NCI-H1417 treated with DMSO at 0.1 percent for 48 hours (cell line): ENCODE measurements around the gene OR51F2.
"Not testable (repeated sequence)": the region's sequence is repeated elsewhere in the genome, so short reads cannot be mapped to it uniquely, and the experiment has no call there.

Experiments
- DNase-seq: peaks from one replicate; lab custom pipeline; 2025; lab: John Stamatoyannopoulos, UW

OR51F2 gene

DNA sequence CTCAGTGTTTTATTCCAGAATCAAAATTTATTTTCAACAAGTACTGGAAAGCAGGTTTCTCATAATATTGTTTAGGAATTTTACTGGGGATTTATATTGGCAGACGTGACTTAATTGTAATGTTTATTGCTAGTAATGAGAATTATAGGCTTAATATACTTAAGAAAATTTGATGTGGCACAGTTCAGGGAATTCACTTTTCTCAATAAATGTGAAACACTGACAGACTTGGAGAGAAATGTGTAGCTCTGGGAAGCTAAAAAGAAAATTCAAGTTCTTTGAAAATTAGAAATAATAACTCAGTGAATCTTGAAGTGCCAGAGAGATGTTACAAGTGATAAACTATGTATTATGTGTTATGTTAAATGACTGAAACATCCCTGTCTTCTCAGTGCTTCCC is at the start of gene OR51F2:
Gene OR51F2, plus strand, starts transcription at position 301 of the 400 bp plus-strand sequence. CDS start 101 bp downstream, outside the sequence.
- DNase-seq, result no peak

GRCh38 chr11:4782454-4782853 is 38.7 kb upstream of the OR51F2 start:
- DNase-seq, result no peak

- DNase-seq, result no peak
Measured at GRCh38 chr11:4797206-4797605, 23.9 kb upstream of the OR51F2 start.

GRCh38 chr11:4798427-4799183 is 22.5 kb upstream of the OR51F2 start:
- no peak for DNase-seq

DNA sequence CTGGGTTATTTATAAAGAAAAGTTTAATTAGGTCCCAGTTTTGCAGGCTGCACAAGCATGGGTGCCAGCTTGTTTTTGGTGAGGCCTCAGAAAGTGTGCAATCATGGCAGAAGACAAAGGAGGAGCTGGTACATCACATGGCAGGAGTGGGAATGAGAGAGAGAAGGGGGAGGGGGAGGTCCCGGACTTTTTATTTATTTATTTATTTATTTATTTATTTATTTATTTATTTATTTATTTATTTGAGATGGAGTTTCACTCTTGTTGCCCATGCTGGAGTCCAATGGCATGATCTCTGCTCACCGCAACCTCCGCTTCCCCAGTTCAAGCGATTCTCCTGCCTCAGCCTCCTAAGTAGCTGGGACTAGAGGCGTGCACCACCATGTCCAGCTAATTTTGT is 19.8 kb upstream of the OR51F2 start:
- not testable (repeated sequence) for DNase-seq

DNA sequence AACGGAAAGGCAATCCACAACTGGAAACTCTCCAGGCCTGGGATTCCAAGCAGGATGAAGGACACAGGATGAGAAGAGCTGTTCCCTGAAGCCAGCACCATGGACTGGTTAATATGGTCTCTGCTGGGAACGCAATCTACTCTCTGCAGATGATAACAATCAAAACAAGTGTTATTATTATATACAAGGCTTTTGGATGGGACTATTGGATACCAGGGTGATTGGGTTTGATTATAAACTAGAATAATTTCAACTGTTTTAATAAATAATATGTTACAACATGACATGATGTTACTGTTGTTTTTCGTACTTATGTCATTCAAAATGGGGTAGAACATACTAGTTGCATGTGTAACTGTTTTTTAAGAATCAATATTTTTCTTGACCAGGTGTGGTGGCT is 16.8 kb upstream of the OR51F2 start, which contains the start of gene OR52R1:
Gene OR52R1, minus strand, starts transcription at position 101 of the 400 bp plus-strand sequence. Its CDS starts 0 bp downstream, at position 101.
- no peak for DNase-seq

DNA sequence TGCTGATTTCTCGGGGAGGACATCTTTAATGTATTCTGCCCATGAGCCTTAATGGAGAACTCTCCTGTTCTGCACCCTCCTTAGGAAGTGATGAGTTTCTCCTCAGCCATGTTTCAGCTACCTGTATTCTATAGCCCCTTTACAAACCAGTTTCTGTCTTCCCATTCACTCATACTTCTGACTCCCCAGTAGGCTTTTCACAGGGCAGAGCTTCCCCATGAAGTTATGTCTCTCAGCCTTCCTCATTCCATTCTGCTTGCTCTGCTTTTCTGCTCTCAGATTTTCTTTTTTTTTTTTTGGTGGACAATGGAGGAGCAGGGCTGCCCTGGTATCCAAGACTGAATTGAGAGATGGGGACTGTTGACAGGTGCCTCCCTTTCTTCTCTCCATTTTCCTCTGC is 12.6 kb upstream of the OR51F2 start:
- no peak for DNase-seq

- DNase-seq, result no peak
Measured at GRCh38 chr11:4809246-4809645, 11.9 kb upstream of the OR51F2 start.

DNA sequence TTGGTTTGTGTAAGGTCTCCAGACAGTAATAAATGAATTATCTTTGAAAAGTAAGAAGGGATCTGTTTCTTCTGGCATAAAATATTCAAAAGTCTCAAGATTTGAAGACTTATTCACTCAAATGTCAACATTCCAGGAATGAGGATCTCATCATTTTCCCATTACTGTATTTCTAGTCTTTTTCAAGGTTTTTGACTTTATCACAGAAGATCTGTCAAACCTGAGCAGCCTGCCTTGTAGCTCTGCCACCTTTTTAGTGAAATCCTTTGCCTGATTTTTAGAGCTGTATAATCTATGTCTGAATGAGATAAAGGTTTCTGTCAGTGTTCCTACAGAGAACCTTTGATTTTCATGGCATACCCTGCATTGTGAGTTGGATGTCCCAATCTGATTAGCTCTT is 4.0 kb downstream of the OR51F2 start:
- DNase-seq, result no peak

- DNase-seq, result no peak
Measured at GRCh38 chr11:4826425-4826824, 5.3 kb downstream of the OR51F2 start.

DNA sequence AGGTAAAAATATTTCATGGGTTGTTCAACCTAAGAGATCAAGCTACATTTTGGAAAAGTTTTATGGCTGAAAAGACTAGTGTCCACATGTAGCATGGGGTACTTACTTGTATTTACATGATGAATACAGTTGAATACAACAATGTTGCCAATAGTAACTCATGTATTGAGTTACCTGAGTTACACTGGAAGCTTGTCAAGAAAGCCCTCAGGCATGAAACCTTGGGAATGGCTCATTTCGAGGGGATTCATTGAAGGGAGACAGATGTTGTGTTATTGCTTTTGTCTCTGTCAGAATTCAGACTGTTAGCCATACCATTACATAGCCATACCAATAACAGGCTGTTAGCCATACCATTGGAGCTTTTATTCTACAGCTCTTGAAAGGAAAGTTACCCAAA is 9.2 kb downstream of the OR51F2 start:
- no peak for DNase-seq

- DNase-seq, result no peak
Measured at GRCh38 chr11:4830909-4831308, 9.8 kb downstream of the OR51F2 start.

DNA sequence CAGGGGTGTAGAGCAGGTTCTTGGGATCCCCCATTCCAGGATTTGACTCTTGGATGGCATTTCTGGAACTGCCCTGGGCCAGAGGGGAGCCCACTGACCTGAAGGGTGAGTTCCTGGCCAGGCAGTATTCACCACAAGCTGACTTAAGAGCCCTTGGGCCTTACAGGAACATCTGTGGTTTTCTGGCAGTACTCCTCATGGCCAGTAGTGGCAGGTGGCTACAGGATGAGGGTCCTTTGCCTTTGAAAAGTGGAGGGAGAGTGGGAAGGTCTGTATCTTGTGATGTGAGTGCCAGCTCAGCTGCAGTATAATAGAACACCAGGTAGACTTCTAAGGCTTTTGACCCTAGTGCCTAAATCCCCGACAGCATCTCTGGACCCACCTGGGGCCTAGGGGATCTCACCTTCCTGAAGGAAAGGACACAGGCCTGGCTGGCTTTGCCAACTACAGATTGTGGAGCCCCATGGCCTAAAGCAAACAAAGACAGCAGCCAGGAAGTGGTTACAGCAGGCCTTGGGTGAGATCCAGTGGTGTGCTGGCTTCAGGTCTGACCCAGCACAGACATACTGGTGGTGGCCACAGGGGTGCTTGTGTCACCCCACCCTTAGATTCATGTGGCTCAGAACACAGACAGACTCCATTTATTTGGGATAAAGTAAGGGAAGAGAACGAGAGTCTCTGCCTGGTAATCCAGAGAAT is 18.9 kb downstream of the OR51F2 start:
- DNase-seq, result no peak

- DNase-seq, result no peak
Measured at GRCh38 chr11:4848908-4849532, 27.9 kb downstream of the OR51F2 start, which contains the start of gene OR51S1. Gene OR51S1, minus strand, starts transcription at chr11:4849208. Its CDS starts 0 bp downstream, at chr11:4849208.

DNA sequence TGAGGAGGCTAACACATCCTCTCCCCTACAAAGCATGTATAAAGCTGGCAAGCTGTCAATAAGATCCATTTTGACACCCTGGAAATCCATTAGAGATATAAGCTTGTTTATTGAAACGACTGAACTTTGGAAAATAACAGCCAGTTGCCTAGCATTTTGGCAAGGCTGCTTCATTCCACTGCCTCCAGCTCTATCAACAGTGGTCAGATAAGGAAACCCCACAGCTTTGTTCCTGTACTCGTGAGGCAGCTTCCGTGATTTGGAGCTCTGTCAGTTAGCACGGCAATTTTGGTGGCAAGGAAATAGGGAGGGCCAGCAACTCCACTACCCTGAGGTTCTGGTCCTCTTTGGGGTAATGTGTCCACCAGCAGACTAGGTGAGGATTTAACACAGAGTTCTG is 29.9 kb downstream of the OR51F2 start:
- no peak for DNase-seq

GRCh38 chr11:4854286-4854685 is 33.2 kb downstream of the OR51F2 start:
- DNase-seq, result not testable (repeated sequence)

- no peak for DNase-seq
Measured at GRCh38 chr11:4862447-4863236, 41.5 kb downstream of the OR51F2 start.

GRCh38 chr11:4863876-4864275 is 42.8 kb downstream of the OR51F2 start:
- DNase-seq, result no peak

GRCh38 chr11:4865855-4866254 is 44.7 kb downstream of the OR51F2 start:
- no peak for DNase-seq
